Measurements from ENCODE around the gene KCNK2.

- TF ChIP-seq CTCF (IDR thresholded peaks at IDR 0.05; ENCODE audit: poor library complexity) (no peak), EZH2 (IDR thresholded peaks at IDR 0.05; ENCODE audit: borderline replicate concordance) (no peak)
Observed at GRCh38 chr1:215219372-215219771, 136.8 kb downstream of the KCNK2 start.

All from hepatocyte (in vitro differentiated cells).